ENCODE results near the gene CUEDC1. TPM values are rescaled to one million over a fixed set of nuclear protein-coding genes. Genes with fewer than 3 reads are reported as not detected.

The CUEDC1 gene, protein sequence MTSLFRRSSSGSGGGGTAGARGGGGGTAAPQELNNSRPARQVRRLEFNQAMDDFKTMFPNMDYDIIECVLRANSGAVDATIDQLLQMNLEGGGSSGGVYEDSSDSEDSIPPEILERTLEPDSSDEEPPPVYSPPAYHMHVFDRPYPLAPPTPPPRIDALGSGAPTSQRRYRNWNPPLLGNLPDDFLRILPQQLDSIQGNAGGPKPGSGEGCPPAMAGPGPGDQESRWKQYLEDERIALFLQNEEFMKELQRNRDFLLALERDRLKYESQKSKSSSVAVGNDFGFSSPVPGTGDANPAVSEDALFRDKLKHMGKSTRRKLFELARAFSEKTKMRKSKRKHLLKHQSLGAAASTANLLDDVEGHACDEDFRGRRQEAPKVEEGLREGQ
- total RNA-seq (2022; extraction: Qiagen RNA extraction): 38.0 to 64.4 TPM (median 56.9 TPM) in 5 replicates

DNA sequence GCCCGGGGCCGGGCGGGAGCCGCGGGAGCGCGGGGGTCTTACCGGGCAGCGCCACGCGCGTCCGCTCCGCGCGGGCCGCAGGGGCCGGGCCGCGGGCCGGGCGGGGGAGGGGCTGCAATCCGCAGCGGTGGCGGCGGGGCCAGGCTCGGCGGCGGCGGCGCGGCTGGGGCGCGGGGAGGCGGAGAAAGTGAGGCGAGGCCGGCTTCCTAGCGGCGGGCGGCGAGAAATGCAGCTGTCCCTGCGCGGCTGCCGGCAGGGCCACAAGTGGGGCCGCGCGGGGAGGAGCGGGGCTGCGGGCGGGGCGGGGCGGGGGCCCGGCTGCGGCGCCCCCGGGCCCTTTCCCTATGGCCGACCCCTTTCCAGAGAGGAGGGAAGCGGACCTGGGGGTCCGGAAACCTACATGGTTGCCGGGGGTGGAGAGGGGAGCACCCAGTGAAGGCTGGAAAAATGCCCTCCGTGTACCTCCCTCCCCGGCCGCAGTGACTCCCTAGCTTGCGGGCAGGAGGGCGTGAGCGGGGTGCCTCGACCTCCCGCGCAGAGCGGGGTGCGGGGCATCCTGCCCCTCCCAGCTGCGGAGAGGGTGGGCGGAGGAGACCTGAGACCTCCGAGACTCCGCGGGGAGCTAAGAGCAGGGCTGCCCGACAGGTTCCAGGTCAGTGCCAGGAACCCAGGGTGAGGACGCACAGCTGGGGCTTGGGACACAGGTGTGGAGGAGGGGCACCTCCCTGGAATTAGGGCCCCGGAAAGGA is at the start of gene CUEDC1:
Gene CUEDC1 (minus strand): TSS at position 230 of the 749 bp plus-strand sequence. CDS start 69,848 bp downstream, outside the sequence.

DNA sequence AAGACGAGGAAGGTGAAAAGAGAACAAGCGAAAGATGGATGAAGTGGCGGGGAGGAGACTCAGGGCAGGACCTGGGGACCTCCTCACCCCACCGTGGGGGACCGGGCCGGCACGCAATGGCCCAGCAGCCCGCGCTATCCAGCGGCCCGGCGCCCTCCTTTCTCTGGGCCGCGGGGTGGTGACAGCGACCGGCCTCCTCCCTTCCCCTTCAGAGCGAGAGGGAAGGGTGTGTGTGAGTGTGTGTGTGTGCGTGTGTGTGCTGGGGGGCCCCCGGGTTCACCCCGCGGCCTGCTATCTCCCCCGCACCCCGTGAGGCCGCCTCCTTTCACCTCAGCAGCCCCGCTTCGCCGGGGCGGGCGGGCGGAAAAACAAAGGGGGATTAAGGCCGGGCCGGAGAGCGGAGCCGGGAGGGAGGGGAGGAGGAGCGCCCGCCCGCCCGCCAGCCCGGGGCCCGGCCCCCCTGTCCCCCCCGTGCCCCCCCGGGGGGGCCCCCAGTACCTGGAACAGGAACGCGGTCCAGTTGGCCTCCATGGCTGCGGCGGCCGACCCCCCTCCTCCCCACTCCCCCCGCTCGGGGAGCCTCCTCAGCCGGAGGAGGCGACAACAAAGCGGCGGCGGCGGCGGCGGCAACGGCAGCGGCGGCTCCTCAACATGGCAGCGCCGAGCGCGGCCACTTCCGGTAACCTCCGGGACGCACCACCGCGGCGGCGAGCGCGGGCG is 32.5 kb upstream of the CUEDC1 start, which contains the start of gene VEZF1:
Gene VEZF1 (minus strand): TSS at position 674 of the 720 bp plus-strand sequence. CDS start 143 bp downstream, at position 531.

DNA sequence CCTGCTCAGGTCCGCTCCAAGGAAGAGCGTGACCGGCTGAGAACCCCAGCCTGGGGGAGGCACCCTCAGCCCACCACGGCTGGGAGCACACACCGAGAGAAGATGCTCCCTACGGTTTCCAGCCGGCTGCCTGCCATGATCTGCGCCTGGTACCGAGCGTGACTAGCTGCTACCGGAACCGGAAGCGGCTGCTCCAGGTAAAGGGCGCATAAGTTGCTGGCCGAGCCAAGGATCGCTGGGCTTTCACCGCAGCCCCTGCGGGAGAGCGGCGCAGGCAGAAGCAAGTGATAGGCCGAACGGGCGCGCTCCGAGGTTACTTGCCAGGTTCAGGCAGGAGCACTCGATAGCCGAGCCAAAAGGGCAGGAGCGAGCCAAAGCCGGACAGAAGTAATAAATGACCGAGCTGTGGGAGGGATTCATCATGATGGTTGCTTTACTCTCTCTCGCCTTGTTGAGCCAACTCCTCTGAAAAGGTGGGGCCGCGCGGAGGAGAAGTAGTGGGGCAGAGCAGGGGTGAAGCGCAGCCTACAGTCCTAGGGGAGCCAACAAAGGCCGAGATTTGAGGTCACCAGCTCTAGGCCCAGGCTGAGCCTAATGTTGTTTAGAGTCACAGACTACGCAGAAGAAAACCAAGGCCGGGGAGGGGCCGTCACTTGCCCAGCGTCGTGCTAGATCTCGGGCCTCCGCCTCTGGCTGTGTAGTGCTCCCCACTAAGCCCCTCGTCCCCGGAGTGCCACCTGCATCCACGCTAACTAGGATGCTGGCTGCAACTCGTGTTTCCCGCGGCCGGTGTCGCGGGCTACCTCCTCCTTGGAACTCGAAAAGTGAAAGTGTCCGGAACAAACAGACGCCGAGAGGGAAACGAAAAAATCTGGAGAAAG is 105.1 kb downstream of the CUEDC1 start, which contains the start of gene MRPS23:
Gene MRPS23 (minus strand): TSS at position 171 of the 881 bp plus-strand sequence. CDS start 34 bp downstream, at position 137.

Other genes with a start within 250 kb of the CUEDC1 start
- gene CCDC182, start 210.1 kb downstream of the CUEDC1 start, total RNA-seq (2022; extraction: Qiagen RNA extraction): not detected in 5 replicates
- 168 to 242 TPM (median 179 TPM) in 5 replicates for gene MRPS23, start 105.4 kb downstream of the CUEDC1 start, total RNA-seq (2022; extraction: Qiagen RNA extraction)
- 41.2 to 59.2 TPM (median 56.7 TPM) in 5 replicates for gene VEZF1, start 32.8 kb upstream of the CUEDC1 start, total RNA-seq (2022; extraction: Qiagen RNA extraction)
- gene SRSF1, start 51.8 kb upstream of the CUEDC1 start, total RNA-seq (2022; extraction: Qiagen RNA extraction): 263 to 311 TPM (median 283 TPM) in 5 replicates
- gene DYNLL2, start 128.0 kb upstream of the CUEDC1 start, total RNA-seq (2022; extraction: Qiagen RNA extraction): 21.1 to 25.3 TPM (median 24.7 TPM) in 5 replicates
- 0.02 TPM in 1 of 5 replicates, not detected in the others for gene OR4D1, start 193.0 kb upstream of the CUEDC1 start, total RNA-seq (2022; extraction: Qiagen RNA extraction)
- gene OR4D2, start 211.6 kb upstream of the CUEDC1 start, total RNA-seq (2022; extraction: Qiagen RNA extraction): not detected in 5 replicates
- not detected in 5 replicates for gene EPX, start 237.3 kb upstream of the CUEDC1 start, total RNA-seq (2022; extraction: Qiagen RNA extraction)